Progenitor cell of endocrine pancreas (in vitro differentiated cells): Measurements from ENCODE around the gene SYCP1. TPM values are rescaled to one million over a fixed set of nuclear protein-coding genes. Genes with fewer than 3 reads are reported as not detected.

ENCODE experiments used
- DNase-seq: peaks from one replicate; pipeline ENCODE4 v3.0.0; 2021; ENCODE audit warnings: low spot score; ENCODE audit not compliant: unreplicated experiment
- H3K27ac Mint-ChIP-seq: 2 replicates; pipeline ENCODE4 v1.8.0; 2021; ENCODE audit warnings: mild to moderate bottlenecking, moderate library complexity, mixed read lengths
- H3K27me3 Mint-ChIP-seq: 2 replicates; pipeline ENCODE4 v1.8.0; 2021; ENCODE audit warnings: mixed read lengths
- H3K36me3 Mint-ChIP-seq: 2 replicates; pipeline ENCODE4 v1.8.0; 2022; ENCODE audit warnings: mixed read lengths; ENCODE audit not compliant: insufficient read depth
- H3K4me1 Mint-ChIP-seq: 2 replicates; pipeline ENCODE4 v1.8.0; 2021; ENCODE audit warnings: low read depth, mixed read lengths
- H3K4me3 Mint-ChIP-seq: 2 replicates; pipeline ENCODE4 v1.8.0; 2021; ENCODE audit warnings: low read depth, mild to moderate bottlenecking, moderate library complexity, mixed read lengths
- H3K9me3 Mint-ChIP-seq: 2 replicates; pipeline ENCODE4 v1.8.0; 2021; ENCODE audit warnings: low read depth, mixed read lengths
- total RNA-seq: library from RNA; stranded (reverse); gene quantifications from 2 replicates; pipeline ENCODE4 v1.2.1, GENCODE V29; 2021
- TF ChIP-seq, protein P1 (sequence below): fragments of 200-600 bp; sonication (generic); IDR thresholded peaks from one replicate; pipeline ENCODE4 v1.5.0; 2021; ENCODE audit warnings: antibody characterized with exemption, mild to moderate bottlenecking; ENCODE audit not compliant: unreplicated experiment

The SYCP1 gene
- total RNA-seq, 1 donor from 2014 or later, result not detected

DNA sequence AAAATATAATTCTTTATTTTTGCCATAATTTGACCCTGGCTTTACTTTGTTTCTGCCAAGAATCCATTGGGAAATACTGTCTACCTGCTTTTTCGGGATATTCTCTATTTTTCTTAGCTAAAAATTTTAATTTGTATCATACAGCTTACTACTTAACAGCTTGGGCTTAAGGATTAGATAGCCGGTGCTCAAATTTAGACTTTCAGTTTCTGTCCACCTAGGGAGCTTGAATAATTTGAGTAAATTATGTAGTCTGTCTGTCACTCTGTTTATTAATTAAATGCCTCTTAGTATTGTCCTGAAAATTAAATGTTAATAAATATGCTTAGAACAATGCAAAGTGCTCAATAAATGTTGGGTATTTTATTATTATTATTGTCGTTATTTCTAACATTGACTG, 6.7 kb downstream of the SYCP1 start:
- no peak overlapping the region for H3K27ac Mint-ChIP-seq

DNA sequence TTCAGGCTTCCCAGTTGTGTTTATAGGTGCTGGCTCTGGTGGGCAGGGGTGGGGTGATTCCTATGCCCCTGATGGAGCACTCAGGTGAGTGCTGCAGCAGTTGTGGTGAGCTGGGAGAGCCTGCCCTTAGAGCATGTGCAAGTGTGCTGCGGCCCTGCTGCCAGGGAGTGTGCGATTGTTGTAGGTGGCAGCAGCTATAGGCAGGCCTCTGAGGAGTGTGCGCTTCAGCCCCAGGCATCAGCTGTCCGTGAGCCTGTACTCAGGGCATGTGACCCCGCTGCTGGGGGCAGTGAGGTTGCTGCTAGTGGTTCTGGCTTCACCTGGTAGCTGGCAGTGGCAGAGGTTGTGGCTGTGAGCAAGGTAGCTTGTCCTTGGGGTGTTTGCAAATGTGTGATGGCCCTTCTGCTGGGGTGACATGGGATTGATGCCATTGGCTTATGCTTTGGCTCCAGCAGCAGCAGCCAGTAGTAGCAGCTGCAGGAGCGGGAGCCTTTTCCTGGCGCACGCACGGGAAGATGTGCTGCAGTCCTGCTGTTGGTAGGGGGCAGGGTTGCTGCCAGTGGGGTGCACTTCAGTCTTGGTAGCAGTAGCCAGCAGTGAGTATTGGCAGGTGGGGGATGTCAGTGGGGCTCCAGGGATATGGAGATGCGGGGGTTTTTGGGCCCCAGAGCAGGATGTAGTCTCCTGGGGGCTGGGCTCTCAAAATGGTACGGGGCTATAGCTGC, 37.7 kb downstream of the SYCP1 start:
- DNase-seq, result no peak
- no peak overlapping the region for H3K4me3 Mint-ChIP-seq

More for the DNA sequence above, 6.7 kb downstream of the SYCP1 start:
- H3K4me1 Mint-ChIP-seq, result no peaks in the 10 kb centered on the region
- TF ChIP-seq, protein P1, sequence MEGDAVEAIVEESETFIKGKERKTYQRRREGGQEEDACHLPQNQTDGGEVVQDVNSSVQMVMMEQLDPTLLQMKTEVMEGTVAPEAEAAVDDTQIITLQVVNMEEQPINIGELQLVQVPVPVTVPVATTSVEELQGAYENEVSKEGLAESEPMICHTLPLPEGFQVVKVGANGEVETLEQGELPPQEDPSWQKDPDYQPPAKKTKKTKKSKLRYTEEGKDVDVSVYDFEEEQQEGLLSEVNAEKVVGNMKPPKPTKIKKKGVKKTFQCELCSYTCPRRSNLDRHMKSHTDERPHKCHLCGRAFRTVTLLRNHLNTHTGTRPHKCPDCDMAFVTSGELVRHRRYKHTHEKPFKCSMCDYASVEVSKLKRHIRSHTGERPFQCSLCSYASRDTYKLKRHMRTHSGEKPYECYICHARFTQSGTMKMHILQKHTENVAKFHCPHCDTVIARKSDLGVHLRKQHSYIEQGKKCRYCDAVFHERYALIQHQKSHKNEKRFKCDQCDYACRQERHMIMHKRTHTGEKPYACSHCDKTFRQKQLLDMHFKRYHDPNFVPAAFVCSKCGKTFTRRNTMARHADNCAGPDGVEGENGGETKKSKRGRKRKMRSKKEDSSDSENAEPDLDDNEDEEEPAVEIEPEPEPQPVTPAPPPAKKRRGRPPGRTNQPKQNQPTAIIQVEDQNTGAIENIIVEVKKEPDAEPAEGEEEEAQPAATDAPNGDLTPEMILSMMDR, result no peak
- no peak for DNase-seq
- H3K27me3 Mint-ChIP-seq, result peaks cover 12% of the 10 kb centered on the region
- H3K36me3 Mint-ChIP-seq, result no peaks in the 10 kb centered on the region
- H3K9me3 Mint-ChIP-seq, result no peaks in the 10 kb centered on the region
- H3K4me3 Mint-ChIP-seq, result no peak overlapping the region

DNA sequence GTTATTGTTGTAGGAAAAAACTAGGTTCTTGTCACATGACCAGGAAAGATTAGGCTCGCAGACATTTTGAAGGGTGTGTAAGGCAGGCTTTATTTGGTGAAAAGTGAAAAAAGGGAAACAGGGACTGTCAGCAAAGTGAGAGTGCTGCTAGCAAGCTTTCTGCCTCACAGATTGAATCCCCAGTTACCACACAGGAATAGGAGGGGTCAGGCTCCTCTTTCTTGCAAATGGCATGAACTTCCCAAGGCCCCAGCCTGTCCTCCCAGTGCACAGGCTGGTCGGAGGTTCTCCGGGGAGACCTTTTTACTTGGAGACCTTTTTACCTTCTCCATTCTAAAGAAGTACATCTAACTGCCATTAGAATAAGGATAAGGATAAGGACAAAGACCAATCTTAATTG, 42.1 kb downstream of the SYCP1 start:
- no peak for DNase-seq
- Mint-ChIP-seq H3K4me3 (no peak overlapping the region), H3K27ac (no peak overlapping the region), H3K36me3 (no peaks in the 10 kb centered on the region), H3K9me3 (no peaks in the 10 kb centered on the region), H3K27me3 (peaks cover 17% of the 10 kb centered on the region), H3K4me1 (no peaks in the 10 kb centered on the region)
- TF ChIP-seq, protein P1, result no peak

More for the DNA sequence above, 37.7 kb downstream of the SYCP1 start:
- peaks cover 12% of the 10 kb centered on the region for H3K27me3 Mint-ChIP-seq
- H3K9me3 Mint-ChIP-seq, result no peaks in the 10 kb centered on the region
- H3K36me3 Mint-ChIP-seq, result no peaks in the 10 kb centered on the region
- H3K4me1 Mint-ChIP-seq, result peaks cover 5% of the 10 kb centered on the region
- TF ChIP-seq, protein P1, result no peak
- H3K27ac Mint-ChIP-seq, result no peak overlapping the region

DNA sequence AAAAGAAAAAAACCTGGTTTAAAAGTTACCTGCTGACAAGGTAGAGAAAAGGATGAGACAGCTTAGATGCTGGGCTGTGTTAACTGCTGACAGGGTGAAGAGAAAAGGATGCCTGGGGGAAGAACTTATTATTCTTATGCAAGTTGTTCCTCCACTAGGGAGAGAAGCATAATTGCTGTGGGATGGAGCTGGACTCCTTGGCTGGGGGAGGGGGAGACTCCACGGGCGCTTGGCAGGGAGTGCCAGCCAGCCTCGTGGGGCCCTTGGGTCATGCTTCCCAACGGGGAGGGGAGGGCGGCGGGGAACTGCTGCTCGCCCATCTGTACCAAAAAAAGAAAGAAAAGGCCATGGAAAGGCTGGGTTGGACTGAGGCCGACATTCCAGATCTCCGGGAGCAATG, 47.2 kb downstream of the SYCP1 start:
- peaks cover 17% of the 10 kb centered on the region for H3K9me3 Mint-ChIP-seq
- H3K27me3 Mint-ChIP-seq, result peaks cover 9% of the 10 kb centered on the region
- DNase-seq, result no peak
- H3K36me3 Mint-ChIP-seq, result no peaks in the 10 kb centered on the region
- no peaks in the 10 kb centered on the region for H3K4me1 Mint-ChIP-seq
- TF ChIP-seq, protein P1, result no peak
- H3K27ac Mint-ChIP-seq, result no peak overlapping the region
- H3K4me3 Mint-ChIP-seq, result no peak overlapping the region

DNA sequence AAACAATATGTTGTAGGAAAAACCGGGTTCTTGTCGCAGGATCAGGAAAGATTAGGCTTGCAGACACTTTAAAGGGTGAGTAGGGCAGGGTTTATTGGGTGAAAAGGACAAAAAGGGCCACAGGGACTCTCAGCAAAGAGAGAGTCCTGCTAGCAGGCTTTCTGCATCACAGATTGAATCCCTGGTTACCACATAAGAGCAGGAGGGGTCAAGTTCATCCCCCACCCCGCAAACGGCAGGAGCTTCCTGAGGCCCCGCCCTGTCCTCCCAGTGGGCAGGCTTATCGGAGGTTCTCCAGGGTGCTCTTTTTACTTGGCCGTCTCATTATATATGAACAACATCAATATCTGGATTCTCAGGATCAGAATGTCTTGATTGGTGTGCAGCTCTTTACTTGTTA, 47.7 kb downstream of the SYCP1 start:
- no peaks in the 10 kb centered on the region for H3K36me3 Mint-ChIP-seq
- peaks cover 17% of the 10 kb centered on the region for H3K9me3 Mint-ChIP-seq
- TF ChIP-seq, protein P1, result no peak
- H3K27me3 Mint-ChIP-seq, result peaks cover 9% of the 10 kb centered on the region
- no peaks in the 10 kb centered on the region for H3K4me1 Mint-ChIP-seq
- no peak for DNase-seq
- no peak overlapping the region for H3K4me3 Mint-ChIP-seq
- H3K27ac Mint-ChIP-seq, result no peak overlapping the region
